PFSK-1 (cell line): ENCODE results near the gene ZNF787.

Experiments
- FOXP2 ChIP-seq: optimal IDR thresholded peaks from 2 replicates; pipeline ENCODE3; 2011; ENCODE audit warnings: borderline replicate concordance, control low read depth, inconsistent platforms; ENCODE audit not compliant: insufficient read depth; ENCODE audit errors: extremely low read length, extremely low read depth
- POLR2AphosphoS5 ChIP-seq: IDR thresholded peaks from 2 replicates; pipeline ENCODE4 v1.6.1; 2012; ENCODE audit warnings: low read depth, mild to moderate bottlenecking, control low read depth, low read length, moderate library complexity
- SIN3A ChIP-seq: IDR thresholded peaks from 2 replicates; pipeline ENCODE4 v1.6.1; 2012; ENCODE audit warnings: mild to moderate bottlenecking, low read length, moderate library complexity, borderline replicate concordance; ENCODE audit not compliant: insufficient read depth
- TAF1 ChIP-seq: IDR thresholded peaks from 2 replicates; pipeline ENCODE4 v1.6.1; 2012; ENCODE audit warnings: low read length, control low read depth, borderline replicate concordance; ENCODE audit not compliant: insufficient read depth
- TF ChIP-seq, protein P1 (sequence below), 2 experiments: IDR thresholded peaks; 2 replicates each; pipeline versions ENCODE4 v1.6.1 to v1.8.0; 2011 to 2012; ENCODE audit warnings: low read depth in 2 of 2, low read length in 2 of 2, control low read depth in 1 of 2, inconsistent platforms in 1 of 2, mild to moderate bottlenecking in 1 of 2, moderate library complexity in 1 of 2; ENCODE audit not compliant: insufficient read depth in 1 of 2

The ZNF787 gene

DNA sequence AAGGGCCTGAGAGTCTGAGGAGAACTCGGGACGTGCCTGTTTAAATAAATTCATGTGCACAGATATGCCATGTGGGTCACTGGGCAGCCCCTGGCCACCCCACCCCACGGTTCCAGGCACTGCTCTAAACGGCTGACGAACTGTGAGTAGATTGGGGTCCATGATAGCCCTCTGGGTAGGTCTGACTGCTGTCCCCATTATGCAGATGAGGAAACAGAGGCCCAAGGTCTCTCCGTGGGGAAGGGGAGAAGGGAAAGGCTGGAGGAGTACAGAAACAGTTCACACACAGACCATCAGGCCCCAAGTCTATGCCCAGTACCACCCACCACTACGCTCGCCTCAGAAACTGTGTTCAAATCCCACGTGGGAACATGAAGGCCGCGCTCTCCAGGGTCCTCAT is 14.1 kb downstream of the ZNF787 start:
- no peak for TF ChIP-seq SIN3A
- TF ChIP-seq TAF1: no peak
- no peak for TF ChIP-seq POLR2AphosphoS5
- TF ChIP-seq FOXP2: no peak
- TF ChIP-seq, protein P1, sequence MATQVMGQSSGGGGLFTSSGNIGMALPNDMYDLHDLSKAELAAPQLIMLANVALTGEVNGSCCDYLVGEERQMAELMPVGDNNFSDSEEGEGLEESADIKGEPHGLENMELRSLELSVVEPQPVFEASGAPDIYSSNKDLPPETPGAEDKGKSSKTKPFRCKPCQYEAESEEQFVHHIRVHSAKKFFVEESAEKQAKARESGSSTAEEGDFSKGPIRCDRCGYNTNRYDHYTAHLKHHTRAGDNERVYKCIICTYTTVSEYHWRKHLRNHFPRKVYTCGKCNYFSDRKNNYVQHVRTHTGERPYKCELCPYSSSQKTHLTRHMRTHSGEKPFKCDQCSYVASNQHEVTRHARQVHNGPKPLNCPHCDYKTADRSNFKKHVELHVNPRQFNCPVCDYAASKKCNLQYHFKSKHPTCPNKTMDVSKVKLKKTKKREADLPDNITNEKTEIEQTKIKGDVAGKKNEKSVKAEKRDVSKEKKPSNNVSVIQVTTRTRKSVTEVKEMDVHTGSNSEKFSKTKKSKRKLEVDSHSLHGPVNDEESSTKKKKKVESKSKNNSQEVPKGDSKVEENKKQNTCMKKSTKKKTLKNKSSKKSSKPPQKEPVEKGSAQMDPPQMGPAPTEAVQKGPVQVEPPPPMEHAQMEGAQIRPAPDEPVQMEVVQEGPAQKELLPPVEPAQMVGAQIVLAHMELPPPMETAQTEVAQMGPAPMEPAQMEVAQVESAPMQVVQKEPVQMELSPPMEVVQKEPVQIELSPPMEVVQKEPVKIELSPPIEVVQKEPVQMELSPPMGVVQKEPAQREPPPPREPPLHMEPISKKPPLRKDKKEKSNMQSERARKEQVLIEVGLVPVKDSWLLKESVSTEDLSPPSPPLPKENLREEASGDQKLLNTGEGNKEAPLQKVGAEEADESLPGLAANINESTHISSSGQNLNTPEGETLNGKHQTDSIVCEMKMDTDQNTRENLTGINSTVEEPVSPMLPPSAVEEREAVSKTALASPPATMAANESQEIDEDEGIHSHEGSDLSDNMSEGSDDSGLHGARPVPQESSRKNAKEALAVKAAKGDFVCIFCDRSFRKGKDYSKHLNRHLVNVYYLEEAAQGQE (IDR thresholded peaks at IDR 0.05; ENCODE audit: insufficient read depth in 1 of 2, low read depth in 2 of 2, low read length in 2 of 2): no peak

DNA sequence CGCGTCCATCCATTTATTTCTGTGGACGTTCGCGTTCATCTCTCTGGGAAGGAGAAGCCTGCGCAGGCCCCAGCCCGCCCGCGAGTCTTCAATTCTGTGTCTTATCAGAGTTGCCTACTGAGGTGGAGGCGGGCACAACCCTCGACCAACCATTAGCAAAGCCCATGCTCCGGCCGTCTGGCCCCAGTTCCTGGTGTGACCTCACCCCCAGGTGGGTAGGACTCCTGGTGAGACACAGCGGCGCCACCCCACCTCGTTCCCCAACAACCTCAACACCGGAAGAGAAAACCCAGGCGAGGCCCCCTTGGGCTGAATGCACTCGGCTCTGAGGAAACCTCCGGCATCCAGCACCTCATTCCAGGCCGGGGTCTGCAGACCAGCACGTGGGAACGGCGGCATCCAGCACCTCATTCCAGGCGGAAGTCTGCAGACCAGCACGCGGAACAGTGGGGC is 14.7 kb downstream of the ZNF787 start:
- TF ChIP-seq TAF1 (no peak), SIN3A (no peak), POLR2AphosphoS5 (no peak), FOXP2 (no peak)
- TF ChIP-seq, protein P1 (IDR thresholded peaks at IDR 0.05; ENCODE audit: insufficient read depth in 1 of 2, low read depth in 2 of 2, low read length in 2 of 2): no peak

DNA sequence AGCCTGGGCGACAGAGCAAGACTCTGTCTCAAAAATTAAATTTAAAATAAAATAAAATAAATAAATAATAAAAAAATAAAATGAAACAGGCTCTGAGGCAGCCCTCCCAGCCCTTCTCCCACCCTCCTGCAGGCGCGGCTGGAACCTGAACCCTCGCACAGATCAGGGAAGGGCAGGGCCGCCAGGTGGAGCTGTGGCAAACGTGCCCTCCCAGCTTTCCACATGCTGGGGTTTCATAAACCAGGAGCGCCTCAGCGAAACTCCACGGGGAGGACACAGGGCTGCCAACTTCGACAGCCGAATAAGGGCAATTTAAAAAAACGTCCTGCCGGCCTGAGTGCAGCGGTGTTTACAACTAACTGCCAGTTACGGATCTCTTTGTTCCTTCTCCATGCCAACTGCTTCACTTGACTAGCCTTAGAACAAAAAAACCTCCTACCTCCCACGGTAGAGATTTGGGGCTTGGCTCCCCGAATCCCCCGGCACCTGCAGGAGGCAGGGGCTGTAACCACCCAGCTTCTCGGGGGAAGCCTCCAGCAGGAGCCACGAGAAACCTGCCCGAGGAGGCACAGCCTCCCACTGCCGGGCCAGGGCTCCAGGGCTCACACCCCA is 15.9 kb downstream of the ZNF787 start:
- peak; percentile 41 for TF ChIP-seq FOXP2
- TF ChIP-seq, protein P1 (IDR thresholded peaks at IDR 0.05; ENCODE audit: insufficient read depth in 1 of 2, low read depth in 2 of 2, low read length in 2 of 2): no peak
- TF ChIP-seq TAF1: no peak

DNA sequence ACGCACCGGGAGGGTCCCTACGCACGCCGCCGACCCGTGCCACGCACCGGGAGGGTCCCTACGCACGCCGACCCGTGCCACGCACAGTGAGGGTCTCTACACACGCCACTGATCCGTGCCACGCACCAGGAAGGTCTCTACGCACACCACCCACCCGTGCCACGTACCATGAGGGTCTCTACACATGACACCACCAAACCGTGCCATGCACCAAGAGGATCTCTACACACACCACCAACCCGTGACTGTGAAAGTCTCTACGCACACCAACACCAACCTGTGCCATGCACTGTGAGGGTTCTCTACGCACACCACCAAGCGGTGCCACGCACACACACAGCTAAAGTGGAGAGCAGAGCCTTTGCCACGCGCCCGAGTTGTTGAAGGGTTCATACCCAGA is 16.7 kb downstream of the ZNF787 start:
- TF ChIP-seq POLR2AphosphoS5 (no peak), SIN3A (no peak), FOXP2 (no peak), TAF1 (no peak)
- TF ChIP-seq, protein P1 (IDR thresholded peaks at IDR 0.05; ENCODE audit: insufficient read depth in 1 of 2, low read depth in 2 of 2, low read length in 2 of 2): no peak
